ENCODE measurements around the gene UNC79.

The UNC79 gene

GRCh38 chr14:93527203-93527607 lies 96.5 kb downstream of the UNC79 start:
- no peaks in the 10 kb centered on the region for H3K36me3 ChIP-seq (ENCODE audit: low read length)
- no peak overlapping the region for H2AFZ ChIP-seq (ENCODE audit: low read depth, low read length, severe bottlenecking)
- H3K9me2 ChIP-seq (replicated peaks; ENCODE audit: insufficient read depth, low read length): no peaks in the 10 kb centered on the region
- no peak overlapping the region for H3K4me2 ChIP-seq (ENCODE audit: low read depth, low read length, poor library complexity, severe bottlenecking)
- no peak overlapping the region for H3K9ac ChIP-seq (ENCODE audit: low read length)
- no peak for TF ChIP-seq EZH2phosphoT487 (conservative IDR thresholded peaks at IDR 0.05; ENCODE audit: low read length)
- TF ChIP-seq, protein P1, sequence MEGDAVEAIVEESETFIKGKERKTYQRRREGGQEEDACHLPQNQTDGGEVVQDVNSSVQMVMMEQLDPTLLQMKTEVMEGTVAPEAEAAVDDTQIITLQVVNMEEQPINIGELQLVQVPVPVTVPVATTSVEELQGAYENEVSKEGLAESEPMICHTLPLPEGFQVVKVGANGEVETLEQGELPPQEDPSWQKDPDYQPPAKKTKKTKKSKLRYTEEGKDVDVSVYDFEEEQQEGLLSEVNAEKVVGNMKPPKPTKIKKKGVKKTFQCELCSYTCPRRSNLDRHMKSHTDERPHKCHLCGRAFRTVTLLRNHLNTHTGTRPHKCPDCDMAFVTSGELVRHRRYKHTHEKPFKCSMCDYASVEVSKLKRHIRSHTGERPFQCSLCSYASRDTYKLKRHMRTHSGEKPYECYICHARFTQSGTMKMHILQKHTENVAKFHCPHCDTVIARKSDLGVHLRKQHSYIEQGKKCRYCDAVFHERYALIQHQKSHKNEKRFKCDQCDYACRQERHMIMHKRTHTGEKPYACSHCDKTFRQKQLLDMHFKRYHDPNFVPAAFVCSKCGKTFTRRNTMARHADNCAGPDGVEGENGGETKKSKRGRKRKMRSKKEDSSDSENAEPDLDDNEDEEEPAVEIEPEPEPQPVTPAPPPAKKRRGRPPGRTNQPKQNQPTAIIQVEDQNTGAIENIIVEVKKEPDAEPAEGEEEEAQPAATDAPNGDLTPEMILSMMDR (IDR thresholded peaks at IDR 0.05; ENCODE audit: insufficient read depth, low read length, poor library complexity, severe bottlenecking): no peak
- H4K20me1 ChIP-seq (ENCODE audit: low read depth, low read length): no peaks in the 10 kb centered on the region
- H3K4me3 ChIP-seq (ENCODE audit: insufficient read depth, low read length, poor library complexity, severe bottlenecking): no peak overlapping the region
- H3K27me3 ChIP-seq (ENCODE audit: low read length): peaks cover 2% of the 10 kb centered on the region; the same call in 1 of the 2 replicates
- H3K9me3 ChIP-seq (ENCODE audit: insufficient read depth, low read length): 0 out of 2 replicates have a peak, but pooled peaks cover under 1% of the 10 kb centered on the region
- H3K27ac ChIP-seq (ENCODE audit: low read depth, low read length): no peak overlapping the region
- H3F3A ChIP-seq (ENCODE audit: insufficient read depth): no peaks in the 10 kb centered on the region
- no peaks in the 10 kb centered on the region for H3K79me2 ChIP-seq (ENCODE audit: insufficient read depth, low read length)

DNA sequence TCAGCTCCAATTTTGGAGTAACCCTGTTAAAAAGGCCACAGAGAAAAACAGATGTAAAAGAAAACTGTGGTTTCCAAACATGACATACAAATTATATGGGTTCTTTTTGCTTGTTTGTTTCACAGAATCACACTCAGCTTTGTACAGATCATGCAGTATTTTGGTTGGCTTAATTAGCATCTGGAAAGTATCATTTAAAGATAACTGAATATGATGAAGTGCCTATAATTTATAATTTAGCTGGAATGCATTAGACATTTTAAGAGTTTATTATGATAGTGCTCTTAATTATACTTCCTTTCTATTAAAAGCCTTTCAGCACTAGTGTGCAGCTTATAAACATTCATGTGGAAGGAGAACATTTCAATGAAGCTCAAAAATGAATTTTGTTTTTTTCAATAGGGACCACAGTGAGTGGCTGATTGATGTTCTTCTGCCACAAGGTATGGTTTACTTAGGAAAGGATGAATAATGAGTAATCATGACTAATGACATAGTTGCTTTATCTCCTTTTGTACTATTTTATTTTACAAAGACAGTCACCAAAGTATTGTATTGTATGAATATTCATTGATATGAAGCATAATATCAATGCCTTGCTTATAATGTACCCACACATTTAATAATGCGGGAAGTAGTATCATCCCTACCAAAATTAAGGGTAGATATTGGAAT lies 98.3 kb downstream of the UNC79 start:
- no peaks in the 10 kb centered on the region for H3K79me2 ChIP-seq (ENCODE audit: insufficient read depth, low read length)
- no peak overlapping the region for H2AFZ ChIP-seq (ENCODE audit: low read depth, low read length, severe bottlenecking)
- H3K36me3 ChIP-seq (ENCODE audit: low read length): no peaks in the 10 kb centered on the region
- no peak overlapping the region for H3K4me2 ChIP-seq (ENCODE audit: low read depth, low read length, poor library complexity, severe bottlenecking)
- no peaks in the 10 kb centered on the region for H3F3A ChIP-seq (ENCODE audit: insufficient read depth)
- no peak for TF ChIP-seq EZH2phosphoT487 (conservative IDR thresholded peaks at IDR 0.05; ENCODE audit: low read length)
- TF ChIP-seq, protein P1 (IDR thresholded peaks at IDR 0.05; ENCODE audit: insufficient read depth, low read length, poor library complexity, severe bottlenecking): no peak
- no peaks in the 10 kb centered on the region for H3K9me2 ChIP-seq (replicated peaks; ENCODE audit: insufficient read depth, low read length)
- no peak overlapping the region for H3K9ac ChIP-seq (ENCODE audit: low read length)
- no peaks in the 10 kb centered on the region for H3K27me3 ChIP-seq (ENCODE audit: low read length)
- H4K20me1 ChIP-seq (ENCODE audit: low read depth, low read length): no peaks in the 10 kb centered on the region
- H3K27ac ChIP-seq (ENCODE audit: low read depth, low read length): no peak overlapping the region
- H3K4me3 ChIP-seq (ENCODE audit: insufficient read depth, low read length, poor library complexity, severe bottlenecking): no peak overlapping the region
- no peaks in the 10 kb centered on the region for H3K9me3 ChIP-seq (ENCODE audit: insufficient read depth, low read length)

DNA sequence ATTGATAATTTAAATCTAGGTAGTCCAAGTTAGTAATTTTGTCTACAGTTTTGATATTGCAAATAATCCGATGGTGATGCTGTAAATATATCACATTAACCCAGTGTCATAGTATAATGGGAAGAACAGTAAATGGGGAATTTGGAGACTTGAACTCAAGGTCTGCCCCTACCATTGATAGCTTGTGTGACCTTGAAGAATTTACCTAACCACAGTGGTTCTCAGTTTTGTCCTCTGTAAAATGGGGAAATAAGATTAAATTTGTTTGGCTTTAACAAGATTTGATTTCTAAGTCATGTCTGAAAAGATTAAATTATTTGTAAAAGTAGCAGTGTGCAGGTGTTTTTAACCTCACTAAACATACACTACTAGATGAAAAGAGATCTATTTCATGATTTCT lies 100.9 kb downstream of the UNC79 start:
- Histone ChIP-seq H3K27me3 (ENCODE audit: low read length) (no peaks in the 10 kb centered on the region), H3K9me2 (replicated peaks; ENCODE audit: insufficient read depth, low read length) (no peaks in the 10 kb centered on the region), H3F3A (ENCODE audit: insufficient read depth) (no peaks in the 10 kb centered on the region), H3K36me3 (ENCODE audit: low read length) (no peaks in the 10 kb centered on the region), H3K27ac (ENCODE audit: low read depth, low read length) (no peak overlapping the region), H2AFZ (ENCODE audit: low read depth, low read length, severe bottlenecking) (no peak overlapping the region), H3K79me2 (ENCODE audit: insufficient read depth, low read length) (no peaks in the 10 kb centered on the region), H3K4me2 (ENCODE audit: low read depth, low read length, poor library complexity, severe bottlenecking) (no peak overlapping the region), H3K9ac (ENCODE audit: low read length) (no peak overlapping the region), H4K20me1 (ENCODE audit: low read depth, low read length) (no peaks in the 10 kb centered on the region), H3K4me3 (ENCODE audit: insufficient read depth, low read length, poor library complexity, severe bottlenecking) (no peak overlapping the region), H3K9me3 (ENCODE audit: insufficient read depth, low read length) (no peaks in the 10 kb centered on the region)
- TF ChIP-seq EZH2phosphoT487 (conservative IDR thresholded peaks at IDR 0.05; ENCODE audit: low read length): no peak
- TF ChIP-seq, protein P1 (IDR thresholded peaks at IDR 0.05; ENCODE audit: insufficient read depth, low read length, poor library complexity, severe bottlenecking): no peak
